Testis (tissue), 2 donors: ENCODE results near the gene RTL1.

Experiments used
- POLR2A ChIP-seq: fragments of 450-650 bp; IDR thresholded peaks from one replicate; pipeline ENCODE4 v1.6.1; 2017; ENCODE audit warnings: antibody characterized with exemption, mild to moderate bottlenecking, moderate library complexity
- TF ChIP-seq, protein P1 (sequence below), 3 experiments: fragments of 450-650 bp in 2 of 3; fragments of 200-600 bp in 1 of 3; sonication (generic) in 1 of 3; IDR thresholded peaks; one replicate each; pipeline ENCODE4 v1.5.1; 2016 to 2019; ENCODE audit warnings: antibody characterized with exemption in 3 of 3, mild to moderate bottlenecking in 2 of 3, moderate library complexity in 1 of 3

DNA sequence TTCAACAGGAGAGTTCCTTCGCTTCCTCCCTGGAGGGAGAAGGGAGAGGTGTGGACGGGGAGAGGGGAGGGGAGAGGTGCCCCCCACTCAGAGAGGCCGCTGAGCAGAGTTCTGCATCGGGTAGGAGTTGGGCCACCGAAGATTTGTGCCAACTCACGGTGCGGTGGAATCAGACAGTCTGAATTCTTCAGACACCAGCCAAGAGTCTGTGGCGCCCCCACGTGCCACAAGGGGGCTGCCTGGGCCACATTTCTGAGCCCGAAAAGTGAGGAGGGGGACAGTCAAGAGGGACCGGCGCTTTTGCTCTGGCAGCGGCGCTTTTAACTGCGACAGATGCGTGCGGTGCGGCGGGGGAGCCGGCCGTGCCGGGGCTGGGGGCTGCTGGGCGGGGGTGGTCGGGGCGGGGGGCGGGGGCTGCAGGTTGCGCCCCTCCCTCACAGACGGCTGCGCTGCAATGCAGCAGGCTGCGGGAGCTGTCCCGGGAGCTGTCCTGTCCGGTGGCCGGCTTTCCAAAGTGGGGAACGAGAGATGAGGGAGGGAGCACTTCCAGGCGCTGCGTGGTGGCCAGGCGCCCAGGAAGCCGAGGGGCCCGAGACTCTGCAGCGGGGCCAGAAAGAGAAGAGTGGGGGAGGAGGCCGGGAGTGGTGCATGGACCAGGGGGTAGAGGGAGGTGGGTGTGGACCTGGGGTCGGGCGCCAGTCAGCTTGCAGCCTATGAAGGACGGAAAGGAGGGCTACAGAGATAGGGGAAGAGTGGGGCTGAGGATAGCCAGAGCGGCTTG lies 975 bp upstream of the RTL1 start:
- TF ChIP-seq, protein P1, sequence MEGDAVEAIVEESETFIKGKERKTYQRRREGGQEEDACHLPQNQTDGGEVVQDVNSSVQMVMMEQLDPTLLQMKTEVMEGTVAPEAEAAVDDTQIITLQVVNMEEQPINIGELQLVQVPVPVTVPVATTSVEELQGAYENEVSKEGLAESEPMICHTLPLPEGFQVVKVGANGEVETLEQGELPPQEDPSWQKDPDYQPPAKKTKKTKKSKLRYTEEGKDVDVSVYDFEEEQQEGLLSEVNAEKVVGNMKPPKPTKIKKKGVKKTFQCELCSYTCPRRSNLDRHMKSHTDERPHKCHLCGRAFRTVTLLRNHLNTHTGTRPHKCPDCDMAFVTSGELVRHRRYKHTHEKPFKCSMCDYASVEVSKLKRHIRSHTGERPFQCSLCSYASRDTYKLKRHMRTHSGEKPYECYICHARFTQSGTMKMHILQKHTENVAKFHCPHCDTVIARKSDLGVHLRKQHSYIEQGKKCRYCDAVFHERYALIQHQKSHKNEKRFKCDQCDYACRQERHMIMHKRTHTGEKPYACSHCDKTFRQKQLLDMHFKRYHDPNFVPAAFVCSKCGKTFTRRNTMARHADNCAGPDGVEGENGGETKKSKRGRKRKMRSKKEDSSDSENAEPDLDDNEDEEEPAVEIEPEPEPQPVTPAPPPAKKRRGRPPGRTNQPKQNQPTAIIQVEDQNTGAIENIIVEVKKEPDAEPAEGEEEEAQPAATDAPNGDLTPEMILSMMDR (IDR thresholded peaks at IDR 0.05), result no peak
- TF ChIP-seq POLR2A, result no peak
